ENCODE measurements around the gene BCR.
A peak's percentile ranks its signal among the peaks of the same experiment; 100 is the strongest.

The BCR gene

GRCh38 chr22:23222793-23223568 lies 42.7 kb downstream of the BCR start:
- Histone ChIP-seq H3K4me3 (ENCODE audit: low read length) (no peak overlapping the region), H3K27me3 (ENCODE audit: insufficient read depth, low read length) (no peaks in the 10 kb centered on the region), H3K9me3 (ENCODE audit: insufficient read depth, low read depth, low read length) (no peaks in the 10 kb centered on the region), H3K27ac (ENCODE audit: low read length) (no peak overlapping the region), H3K4me1 (ENCODE audit: insufficient read depth, low read length) (peaks cover 58% of the 10 kb centered on the region), H3K36me3 (ENCODE audit: insufficient read depth, low read depth, low read length) (no peaks in the 10 kb centered on the region), H3K9ac (ENCODE audit: low read depth, low read length) (no peak overlapping the region)

GRCh38 chr22:23223569-23224317 lies 43.4 kb downstream of the BCR start:
- Histone ChIP-seq H3K27me3 (ENCODE audit: insufficient read depth, low read length) (no peaks in the 10 kb centered on the region), H3K4me1 (ENCODE audit: insufficient read depth, low read length) (peaks cover 53% of the 10 kb centered on the region), H3K9me3 (ENCODE audit: insufficient read depth, low read depth, low read length) (peaks cover 5% of the 10 kb centered on the region; the same call in 1 of the 2 replicates), H3K4me3 (ENCODE audit: low read length) (no peak overlapping the region), H3K9ac (ENCODE audit: low read depth, low read length) (no peak overlapping the region), H3K36me3 (ENCODE audit: insufficient read depth, low read depth, low read length) (no peaks in the 10 kb centered on the region), H3K27ac (ENCODE audit: low read length) (no peak overlapping the region)

- Histone ChIP-seq H3K36me3 (ENCODE audit: insufficient read depth, low read depth, low read length) (no peaks in the 10 kb centered on the region), H3K4me3 (ENCODE audit: low read length) (no peak overlapping the region), H3K27me3 (ENCODE audit: insufficient read depth, low read length) (no peaks in the 10 kb centered on the region), H3K9me3 (ENCODE audit: insufficient read depth, low read depth, low read length) (peaks cover 6% of the 10 kb centered on the region; the same call in 1 of the 2 replicates), H3K9ac (ENCODE audit: low read depth, low read length) (no peak overlapping the region), H3K4me1 (ENCODE audit: insufficient read depth, low read length) (peaks cover 54% of the 10 kb centered on the region), H3K27ac (ENCODE audit: low read length) (no peak overlapping the region)
Observed at GRCh38 chr22:23224846-23225245, 44.5 kb downstream of the BCR start.

- Histone ChIP-seq H3K9me3 (ENCODE audit: insufficient read depth, low read depth, low read length) (peaks cover 6% of the 10 kb centered on the region; the same call in 1 of the 2 replicates), H3K36me3 (ENCODE audit: insufficient read depth, low read depth, low read length) (no peaks in the 10 kb centered on the region), H3K9ac (ENCODE audit: low read depth, low read length) (no peak overlapping the region), H3K4me1 (ENCODE audit: insufficient read depth, low read length) (peaks cover 54% of the 10 kb centered on the region), H3K4me3 (ENCODE audit: low read length) (no peak overlapping the region), H3K27me3 (ENCODE audit: insufficient read depth, low read length) (no peaks in the 10 kb centered on the region), H3K27ac (ENCODE audit: low read length) (no peak overlapping the region)
Observed at GRCh38 chr22:23225337-23225723, 45.0 kb downstream of the BCR start.

- no peak overlapping the region for H3K4me3 ChIP-seq (ENCODE audit: low read length)
- H3K9ac ChIP-seq (ENCODE audit: low read depth, low read length), result no peak overlapping the region
- H3K9me3 ChIP-seq (ENCODE audit: insufficient read depth, low read depth, low read length), result peaks cover 6% of the 10 kb centered on the region; the same call in 1 of the 2 replicates
- peaks cover 53% of the 10 kb centered on the region for H3K4me1 ChIP-seq (ENCODE audit: insufficient read depth, low read length)
- no peak overlapping the region for H3K27ac ChIP-seq (ENCODE audit: low read length)
- H3K36me3 ChIP-seq (ENCODE audit: insufficient read depth, low read depth, low read length), result no peaks in the 10 kb centered on the region
- no peaks in the 10 kb centered on the region for H3K27me3 ChIP-seq (ENCODE audit: insufficient read depth, low read length)
Observed at GRCh38 chr22:23225724-23226496, 45.6 kb downstream of the BCR start.

- no peak overlapping the region for H3K27ac ChIP-seq (ENCODE audit: low read length)
Observed at GRCh38 chr22:23226497-23226850, 46.2 kb downstream of the BCR start.

GRCh38 chr22:23227380-23227779 lies 47.1 kb downstream of the BCR start:
- H3K4me3 ChIP-seq (ENCODE audit: low read length), result no peak overlapping the region
- no peaks in the 10 kb centered on the region for H3K27me3 ChIP-seq (ENCODE audit: insufficient read depth, low read length)
- no peak overlapping the region for H3K9ac ChIP-seq (ENCODE audit: low read depth, low read length)
- peaks cover 6% of the 10 kb centered on the region; the same call in 1 of the 2 replicates for H3K9me3 ChIP-seq (ENCODE audit: insufficient read depth, low read depth, low read length)
- no peaks in the 10 kb centered on the region for H3K36me3 ChIP-seq (ENCODE audit: insufficient read depth, low read depth, low read length)
- peaks cover 48% of the 10 kb centered on the region for H3K4me1 ChIP-seq (ENCODE audit: insufficient read depth, low read length)
- H3K27ac ChIP-seq (ENCODE audit: low read length), result no peak overlapping the region

More at GRCh38 chr22:23226497-23226850, 46.2 kb downstream of the BCR start:
- H3K4me3 ChIP-seq (ENCODE audit: low read length), result no peak overlapping the region
- H3K27me3 ChIP-seq (ENCODE audit: insufficient read depth, low read length), result no peaks in the 10 kb centered on the region
- peaks cover 6% of the 10 kb centered on the region; the same call in 1 of the 2 replicates for H3K9me3 ChIP-seq (ENCODE audit: insufficient read depth, low read depth, low read length)
- H3K9ac ChIP-seq (ENCODE audit: low read depth, low read length), result no peak overlapping the region
- H3K36me3 ChIP-seq (ENCODE audit: insufficient read depth, low read depth, low read length), result no peaks in the 10 kb centered on the region
- H3K4me1 ChIP-seq (ENCODE audit: insufficient read depth, low read length), result peaks cover 49% of the 10 kb centered on the region

GRCh38 chr22:23228503-23228902 lies 48.2 kb downstream of the BCR start:
- Histone ChIP-seq H3K36me3 (ENCODE audit: insufficient read depth, low read depth, low read length) (no peaks in the 10 kb centered on the region), H3K27me3 (ENCODE audit: insufficient read depth, low read length) (no peaks in the 10 kb centered on the region), H3K27ac (ENCODE audit: low read length) (no peak overlapping the region), H3K9me3 (ENCODE audit: insufficient read depth, low read depth, low read length) (peaks cover 6% of the 10 kb centered on the region; the same call in 1 of the 2 replicates), H3K4me3 (ENCODE audit: low read length) (no peak overlapping the region), H3K4me1 (ENCODE audit: insufficient read depth, low read length) (peaks cover 48% of the 10 kb centered on the region; the same call in 1 of the 2 replicates), H3K9ac (ENCODE audit: low read depth, low read length) (no peak overlapping the region)

- Histone ChIP-seq H3K4me3 (ENCODE audit: low read length) (peak overlapping the region; percentile 46; the same call in 1 of the 2 replicates), H3K9me3 (ENCODE audit: insufficient read depth, low read depth, low read length) (peaks cover 6% of the 10 kb centered on the region; the same call in 1 of the 2 replicates), H3K9ac (ENCODE audit: low read depth, low read length) (peak overlapping the region; percentile 52; the same call in 1 of the 2 replicates), H3K4me1 (ENCODE audit: insufficient read depth, low read length) (peaks cover 42% of the 10 kb centered on the region; the same call in 1 of the 2 replicates), H3K36me3 (ENCODE audit: insufficient read depth, low read depth, low read length) (no peaks in the 10 kb centered on the region), H3K27me3 (ENCODE audit: insufficient read depth, low read length) (no peaks in the 10 kb centered on the region), H3K27ac (ENCODE audit: low read length) (peak overlapping the region; percentile 49)
Observed at GRCh38 chr22:23229646-23230045, 49.3 kb downstream of the BCR start.

- H3K9me3 ChIP-seq (ENCODE audit: insufficient read depth, low read depth, low read length), result peaks cover 6% of the 10 kb centered on the region; the same call in 1 of the 2 replicates
- H3K27ac ChIP-seq (ENCODE audit: low read length), result peak overlapping the region; percentile 49
- H3K27me3 ChIP-seq (ENCODE audit: insufficient read depth, low read length), result no peaks in the 10 kb centered on the region
- no peaks in the 10 kb centered on the region for H3K36me3 ChIP-seq (ENCODE audit: insufficient read depth, low read depth, low read length)
- peak overlapping the region; percentile 46 for H3K4me3 ChIP-seq (ENCODE audit: low read length)
- H3K9ac ChIP-seq (ENCODE audit: low read depth, low read length), result peak overlapping the region; percentile 52
- H3K4me1 ChIP-seq (ENCODE audit: insufficient read depth, low read length), result peaks cover 36% of the 10 kb centered on the region; the same call in 1 of the 2 replicates
Observed at GRCh38 chr22:23230348-23231068, 50.2 kb downstream of the BCR start.
